ENCODE measurements around the gene CIDEA.

GRCh38 chr18:12314591-12315305 is 60.6 kb downstream of the CIDEA start:
- TF ChIP-seq CTCF (IDR thresholded peaks at IDR 0.05), result no peak
- no peak for TF ChIP-seq POLR2A (IDR thresholded peaks at IDR 0.05)

All from testis (tissue), 2 donors.